HG03520 (cell line): Measurements from ENCODE around the gene FGD5.

Experiments
- ATAC-seq: cut with Tn5 transposase; IDR thresholded peaks from one replicate; pipeline ENCODE4 v1.9.1; 2021; ENCODE audit warnings: mild to moderate bottlenecking, moderate library complexity; ENCODE audit not compliant: unreplicated experiment

FGD5 gene

DNA sequence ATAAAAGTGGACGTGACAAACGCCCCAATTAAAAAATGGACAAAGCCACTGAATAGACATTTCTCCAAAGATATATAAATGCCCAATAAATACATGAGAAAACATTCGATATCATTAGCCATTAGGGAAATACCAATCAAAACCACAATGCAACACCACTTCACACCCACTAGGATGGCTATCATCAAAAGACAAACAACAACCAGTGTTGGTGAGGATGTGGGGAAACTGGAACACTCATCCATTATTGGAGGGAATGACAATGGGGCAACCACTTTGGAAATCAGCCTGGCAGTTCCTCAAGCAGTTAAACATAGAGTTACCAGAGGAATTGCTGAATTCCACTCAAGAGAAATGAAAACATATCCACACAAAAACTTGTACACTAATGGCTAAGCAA lies 32.4 kb upstream of the FGD5 start:
- ATAC-seq: no peak

- ATAC-seq: no peak
These were observed 31.1 kb upstream of the FGD5 start for GRCh38 chr3:14787630-14788029.

- ATAC-seq: no peak
These were observed 30.1 kb upstream of the FGD5 start for GRCh38 chr3:14788644-14789043.

- ATAC-seq: no peak
These were observed 29.5 kb upstream of the FGD5 start for GRCh38 chr3:14789221-14789620.

DNA sequence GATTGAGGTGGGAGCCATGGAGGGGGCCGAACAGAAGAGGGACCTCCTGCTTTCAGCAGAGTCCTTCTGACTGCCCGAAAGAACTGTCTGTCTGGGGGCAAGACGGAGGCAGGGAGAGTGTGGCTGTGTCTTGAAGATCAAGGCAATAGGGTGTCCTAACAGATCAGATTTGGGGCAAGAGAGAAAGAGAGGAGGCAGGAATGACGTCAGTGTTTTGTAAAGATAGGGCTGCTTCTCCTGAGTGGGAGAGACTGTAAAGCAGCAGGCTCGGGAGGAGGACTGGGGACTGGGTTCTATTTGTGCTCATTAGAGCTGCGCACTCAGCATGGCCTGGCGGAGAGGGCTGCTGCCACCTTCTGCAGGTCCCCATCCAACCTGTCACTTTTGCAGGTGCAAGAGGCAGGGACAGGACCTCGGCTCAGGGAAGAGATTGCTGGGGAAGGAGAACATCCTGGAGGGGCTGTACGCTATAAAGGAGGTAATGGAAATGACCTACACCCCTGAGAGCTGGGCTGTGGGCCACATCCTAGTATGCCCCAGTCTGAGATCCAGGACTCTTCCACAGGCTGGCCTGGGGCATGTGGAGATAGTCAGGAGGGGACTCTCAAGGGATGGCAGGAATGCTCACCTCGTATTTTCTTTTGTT lies 29.0 kb upstream of the FGD5 start:
- ATAC-seq: no peak

- no peak for ATAC-seq
These were observed 27.3 kb upstream of the FGD5 start for GRCh38 chr3:14791343-14791945.

GRCh38 chr3:14792691-14793121 lies 26.1 kb upstream of the FGD5 start:
- no peak for ATAC-seq

GRCh38 chr3:14793126-14793857 lies 25.5 kb upstream of the FGD5 start:
- no peak for ATAC-seq

- ATAC-seq: no peak
These were observed 24.9 kb upstream of the FGD5 start for GRCh38 chr3:14793858-14794234.

DNA sequence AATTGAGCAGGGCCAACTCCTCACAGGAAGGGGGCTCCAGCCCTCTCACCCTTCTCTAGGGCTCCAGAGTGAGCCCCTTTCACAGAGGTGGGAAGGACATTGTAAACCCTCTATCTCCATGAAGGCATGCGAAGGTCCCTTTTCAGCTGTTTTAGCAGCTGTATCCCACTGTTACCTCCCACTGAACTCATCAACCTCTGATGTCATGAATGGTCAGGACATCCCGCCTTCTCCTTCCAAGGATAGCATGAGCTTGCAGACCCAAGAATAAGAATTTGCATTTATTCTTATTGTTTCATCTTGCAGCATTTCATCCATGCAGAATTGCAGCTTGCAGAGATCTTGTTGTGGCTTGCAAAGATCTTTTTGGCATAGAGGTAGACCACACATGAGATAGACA lies 24.3 kb upstream of the FGD5 start:
- no peak for ATAC-seq

DNA sequence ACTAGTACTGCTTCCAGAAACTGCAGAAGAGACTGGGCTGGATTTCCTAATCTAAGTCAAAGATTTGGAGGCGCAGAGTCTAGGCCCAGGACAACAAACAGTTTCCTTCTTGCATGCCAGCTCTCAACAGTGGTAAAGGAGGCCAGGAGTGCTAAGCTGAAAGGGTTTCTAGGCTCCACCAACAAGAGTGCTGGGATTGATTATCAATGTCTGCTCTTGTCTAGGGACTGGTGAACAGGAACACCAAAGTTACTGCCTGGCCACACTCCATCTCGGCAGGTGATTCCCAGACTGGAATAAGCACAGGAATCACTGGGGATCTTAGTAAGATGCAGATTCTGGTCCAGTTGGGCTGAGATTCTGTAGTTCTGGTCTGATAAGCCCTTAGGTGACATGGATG lies 22.8 kb upstream of the FGD5 start:
- no peak for ATAC-seq

- no peak for ATAC-seq
These were observed 22.2 kb upstream of the FGD5 start for GRCh38 chr3:14796403-14797077.

- no peak for ATAC-seq
These were observed 21.0 kb upstream of the FGD5 start for GRCh38 chr3:14797731-14798130.

DNA sequence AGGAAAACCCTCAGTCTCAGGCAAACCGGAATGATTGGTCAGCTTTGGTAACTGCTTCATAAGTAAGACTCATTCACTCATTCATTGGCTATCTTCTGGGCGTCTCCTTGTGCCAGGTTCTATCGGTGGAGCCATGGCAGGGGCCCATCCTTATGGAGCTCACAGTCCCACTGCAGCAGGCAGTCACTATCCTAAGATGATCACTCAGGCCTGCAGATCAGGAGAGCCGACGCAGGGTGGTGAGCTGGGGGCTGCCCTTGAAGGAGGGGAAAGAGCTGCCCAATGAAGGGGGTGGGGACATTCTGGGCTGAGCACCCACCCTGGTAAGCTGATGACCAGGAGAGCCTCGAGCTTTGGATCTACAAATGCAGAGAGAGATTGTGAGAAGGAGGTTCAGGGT lies 20.5 kb upstream of the FGD5 start:
- no peak for ATAC-seq

GRCh38 chr3:14799146-14799545 lies 19.6 kb upstream of the FGD5 start:
- ATAC-seq: no peak

- no peak for ATAC-seq
These were observed 17.7 kb upstream of the FGD5 start for GRCh38 chr3:14801031-14801430.

DNA sequence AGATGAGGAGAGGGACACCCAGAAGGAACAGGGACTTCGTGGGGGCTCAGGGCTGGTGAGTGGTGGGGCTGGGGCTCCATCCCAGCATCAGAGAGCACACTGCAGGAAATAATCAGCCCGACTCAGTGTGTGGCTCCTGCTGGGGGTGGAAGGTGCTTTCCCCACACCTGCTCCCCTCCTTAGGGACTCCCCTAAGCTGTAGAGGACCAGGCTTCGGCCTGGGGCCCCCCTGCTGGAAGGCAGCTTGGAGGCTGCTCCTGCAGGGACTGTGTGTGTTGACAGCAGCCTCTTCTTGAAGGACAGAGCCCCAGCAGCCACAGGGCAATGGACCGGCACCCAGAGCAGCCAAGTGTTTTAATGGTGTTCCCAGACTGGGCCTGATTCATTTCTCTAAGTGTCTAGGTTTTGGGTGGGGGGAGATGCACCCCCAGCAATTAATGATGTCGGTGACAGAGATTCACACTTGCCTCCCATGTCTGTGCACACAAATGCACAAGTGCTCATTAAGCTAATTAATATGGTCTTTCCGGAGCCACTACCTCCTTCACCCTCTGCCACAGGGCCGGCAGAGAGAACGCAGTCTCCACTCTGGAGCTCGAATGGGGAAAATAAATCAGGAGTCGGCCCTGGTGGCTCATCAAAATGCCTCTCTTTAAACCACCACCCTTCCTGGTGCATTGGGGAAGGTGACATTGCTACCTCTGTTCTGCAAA lies 16.9 kb upstream of the FGD5 start:
- no peak for ATAC-seq

GRCh38 chr3:14802381-14802731 lies 16.4 kb upstream of the FGD5 start:
- ATAC-seq: no peak

DNA sequence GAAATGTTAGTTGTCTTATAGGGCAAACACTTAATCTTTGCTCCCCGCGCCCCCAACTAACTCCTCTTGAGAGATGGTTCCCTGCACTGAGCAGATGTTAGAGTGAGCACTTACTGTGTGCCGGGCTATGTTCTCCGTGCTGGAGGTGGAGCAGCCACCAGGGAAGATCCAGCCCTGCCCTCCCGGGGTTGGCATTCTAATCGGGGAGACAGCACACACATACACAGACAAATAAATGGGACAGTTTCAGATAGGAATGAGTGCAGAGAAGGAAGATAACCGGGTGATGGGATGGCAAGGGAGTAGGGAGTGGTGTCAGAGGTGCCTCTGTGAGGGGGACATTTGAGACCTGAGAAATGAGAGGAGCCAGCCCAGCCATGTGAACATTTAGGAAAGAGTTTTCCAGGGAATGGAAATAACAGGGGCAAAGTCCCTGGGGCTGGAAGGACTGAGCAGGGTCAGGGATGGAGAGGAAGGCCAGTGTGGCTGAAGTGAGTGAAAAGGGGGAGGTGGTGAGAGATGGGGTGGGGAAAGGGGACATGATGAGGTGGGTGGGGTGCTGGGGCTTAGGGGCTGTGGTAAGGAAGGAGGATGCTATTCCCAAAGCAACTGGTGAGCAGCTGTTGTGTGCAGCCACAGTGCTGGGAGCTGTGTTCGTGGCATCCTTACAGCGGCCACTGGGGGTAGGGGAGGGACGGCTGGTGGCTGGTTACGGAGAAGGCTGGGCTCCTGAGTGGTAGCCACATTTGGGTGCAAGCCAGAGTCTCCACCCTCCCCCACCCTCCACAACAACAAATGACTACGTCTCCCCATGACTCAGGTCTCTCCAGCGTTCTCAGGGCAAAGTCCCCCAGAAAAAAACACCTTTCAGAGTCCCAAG lies 15.4 kb upstream of the FGD5 start:
- no peak for ATAC-seq
